Kidney (tissue), 14 donors: ENCODE data around the gene SORD. TPM values are rescaled to one million over a fixed set of nuclear protein-coding genes. Genes with fewer than 3 reads are reported as not detected.
"Not testable (repeated sequence)": the region's sequence is repeated elsewhere in the genome, so short reads cannot be mapped to it uniquely, and the experiment has no call there.

Experiments used
- DNase-seq, 5 donors: peaks; one replicate each; pipeline ENCODE4 v3.0.0-alpha.2; 2013 to 2020
- FAIRE-seq: peaks from 2 replicates; lab custom pipeline; 2012; peaks lifted over from hg19 to GRCh38; lab: Jason Lieb, UNC
- H3K27ac ChIP-seq, 2 donors: one replicate each; pipeline ENCODE4 v1.7.0; 2013; ENCODE audit warnings: low read depth in 2 of 2, low read length in 2 of 2, inconsistent platforms in 1 of 2
- H3K27me3 ChIP-seq: one replicate; pipeline ENCODE4 v1.7.1; 2013; ENCODE audit warnings: low read length, inconsistent platforms; ENCODE audit not compliant: control insufficient read depth, insufficient read depth
- H3K36me3 ChIP-seq, 3 donors: one replicate each; pipeline versions ENCODE4 v1.7.0 to v1.7.1; 2013; ENCODE audit warnings: low read length in 3 of 3, control low read depth in 1 of 3, inconsistent platforms in 1 of 3; ENCODE audit not compliant: insufficient read depth in 3 of 3, control insufficient read depth in 2 of 3
- H3K4me1 ChIP-seq, 3 donors: one replicate each; pipeline versions ENCODE4 v1.7.0 to v1.7.1; 2013; ENCODE audit warnings: low read length in 3 of 3, inconsistent platforms in 1 of 3, low read depth in 1 of 3; ENCODE audit not compliant: control insufficient read depth in 2 of 3, insufficient read depth in 2 of 3
- H3K4me3 ChIP-seq, 3 donors: one replicate each; pipeline versions ENCODE4 v1.7.0 to v1.8.1; 2013; ENCODE audit warnings: low read length in 3 of 3, control low read depth in 1 of 3, inconsistent platforms in 1 of 3
- H3K9ac ChIP-seq, 3 donors: one replicate each; pipeline versions ENCODE4 v1.7.0 to v1.7.1; 2013; ENCODE audit warnings: low read length in 3 of 3, control low read depth in 1 of 3, inconsistent platforms in 1 of 3
- H3K9me3 ChIP-seq, 3 donors: one replicate each; pipeline versions ENCODE4 v1.7.0 to v1.7.1; 2013; ENCODE audit warnings: low read length in 3 of 3, control low read depth in 1 of 3, inconsistent platforms in 1 of 3; ENCODE audit not compliant: control insufficient read depth in 2 of 3, insufficient read depth in 1 of 3
- intact Hi-C: fragments of 100-400 bp; cut with DNase I; formaldehyde crosslinking; loops from one replicate; pipeline ENCODE4 v1.11.1; 2022
- polyA plus RNA-seq: library from polyadenylated mRNA; stranded (reverse); fragments of 350-450 nt; fragmentation: Illumina TruSeq; extraction: RNeasy Lipid Tissue Mini Kit (QIAGEN cat#74804); gene quantifications from one replicate; pipeline ENCODE4 v1.2.3, GENCODE V29; 2014; ENCODE audit warnings: low read depth, low replicate concordance; ENCODE audit not compliant: insufficient read depth
- total RNA-seq: library from RNA; stranded (reverse); fragmentation: NEBNext Ultra II Directional; extraction: Animal tissue kit (Norgen Biotek cat#: 25700); gene quantifications from one replicate; pipeline ENCODE4 v1.2.1, GENCODE V29; 2021
- TF ChIP-seq, protein P1 (sequence below): IDR thresholded peaks from 3 replicates; pipeline ENCODE4 v1.5.1; 2012; ENCODE audit warnings: mild to moderate bottlenecking, moderate library complexity, borderline replicate concordance; ENCODE audit not compliant: insufficient read depth; ENCODE audit errors: extremely low read depth
- donor health status: control.
- donor health status: control.
- donor health status: control.
- donor health status: control.
- donor health status: control.
- donor health status: DM: yes; HTN: yes; CAD: no.
- donor health status: Normal renal cell carcinoma (clear cell type).

SORD gene
- total and polyA plus RNA-seq, 2 donors from 2014 or later, result 14.2 to 83.0 TPM

DNA sequence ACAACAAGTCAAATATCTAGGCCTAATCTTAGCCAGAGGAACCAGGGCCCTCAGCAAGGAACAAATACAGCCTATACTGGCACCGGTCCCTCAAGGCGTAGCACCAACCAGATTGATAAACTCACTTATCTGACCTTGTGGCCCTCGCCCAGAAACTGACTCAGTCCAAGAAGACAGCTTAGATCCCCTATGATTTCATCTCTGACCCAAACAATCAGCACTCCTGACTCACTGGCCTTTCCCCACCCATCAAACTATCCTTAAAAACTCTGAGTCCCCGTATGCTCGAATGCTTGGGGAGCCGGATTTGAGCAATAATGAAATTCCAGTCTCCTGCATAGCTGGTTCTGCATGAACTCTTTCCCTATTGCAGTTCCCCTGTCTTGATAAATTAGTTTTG is 1.6 kb upstream of the SORD start:
- no peak overlapping the region for H3K4me3 ChIP-seq
- TF ChIP-seq, protein P1, sequence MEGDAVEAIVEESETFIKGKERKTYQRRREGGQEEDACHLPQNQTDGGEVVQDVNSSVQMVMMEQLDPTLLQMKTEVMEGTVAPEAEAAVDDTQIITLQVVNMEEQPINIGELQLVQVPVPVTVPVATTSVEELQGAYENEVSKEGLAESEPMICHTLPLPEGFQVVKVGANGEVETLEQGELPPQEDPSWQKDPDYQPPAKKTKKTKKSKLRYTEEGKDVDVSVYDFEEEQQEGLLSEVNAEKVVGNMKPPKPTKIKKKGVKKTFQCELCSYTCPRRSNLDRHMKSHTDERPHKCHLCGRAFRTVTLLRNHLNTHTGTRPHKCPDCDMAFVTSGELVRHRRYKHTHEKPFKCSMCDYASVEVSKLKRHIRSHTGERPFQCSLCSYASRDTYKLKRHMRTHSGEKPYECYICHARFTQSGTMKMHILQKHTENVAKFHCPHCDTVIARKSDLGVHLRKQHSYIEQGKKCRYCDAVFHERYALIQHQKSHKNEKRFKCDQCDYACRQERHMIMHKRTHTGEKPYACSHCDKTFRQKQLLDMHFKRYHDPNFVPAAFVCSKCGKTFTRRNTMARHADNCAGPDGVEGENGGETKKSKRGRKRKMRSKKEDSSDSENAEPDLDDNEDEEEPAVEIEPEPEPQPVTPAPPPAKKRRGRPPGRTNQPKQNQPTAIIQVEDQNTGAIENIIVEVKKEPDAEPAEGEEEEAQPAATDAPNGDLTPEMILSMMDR, result no peak
- peak in 2 of 5 donors; percentile 14 to 22 for DNase-seq
- H3K27ac ChIP-seq, result no peak overlapping the region
- no peak for FAIRE-seq
- H3K4me1 ChIP-seq, result peaks cover 0 to 10% (median 0%) of the 10 kb centered on the region in 3 donors
- H3K9me3 ChIP-seq, result no peaks in the 10 kb centered on the region
- no peak overlapping the region for H3K9ac ChIP-seq
- intact Hi-C loops, result no loop called here
- no peaks in the 10 kb centered on the region for H3K27me3 ChIP-seq
- no peaks in the 10 kb centered on the region for H3K36me3 ChIP-seq

DNA sequence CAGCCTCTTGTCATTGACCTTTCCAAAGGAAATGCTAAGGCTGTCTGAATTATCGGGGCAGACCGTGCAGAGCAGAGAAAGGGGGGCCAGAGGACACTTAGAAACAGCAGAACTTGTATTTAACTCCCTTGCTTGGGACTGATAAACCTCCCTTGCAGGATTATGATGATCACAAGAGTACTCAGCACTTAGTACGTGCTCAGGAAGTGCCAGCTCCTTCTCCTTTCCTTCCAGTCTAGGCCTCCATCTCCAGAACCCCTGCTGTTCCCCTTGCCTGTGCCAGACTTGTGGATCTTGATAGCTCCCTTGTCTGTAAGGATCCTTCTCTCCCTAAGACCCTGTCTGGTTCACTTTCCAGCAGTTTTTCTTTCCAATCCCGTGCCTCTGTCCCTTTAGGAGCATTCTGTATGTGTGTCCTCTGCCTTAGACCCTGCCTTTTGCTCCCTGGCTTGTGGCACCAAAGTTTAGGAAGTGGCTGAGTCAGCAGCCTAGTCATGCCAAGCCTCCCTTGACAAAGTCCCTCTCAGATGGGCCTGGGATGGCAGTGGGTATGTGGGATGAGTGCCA is 747 bp downstream of the SORD start:
- DNase-seq (peak in 1 of 5 donors; percentile 28), FAIRE-seq (no peak)
- intact Hi-C loops, result no loop called here
- H3K27me3 ChIP-seq, result no peaks in the 10 kb centered on the region
- peak overlapping the region; percentile 79 to 80 for H3K27ac ChIP-seq
- TF ChIP-seq, protein P1, result no peak
- H3K9me3 ChIP-seq, result no peaks in the 10 kb centered on the region
- peaks cover 0 to 4% (median 0%) of the 10 kb centered on the region in 3 donors for H3K36me3 ChIP-seq
- peak overlapping the region; percentile 69 to 75 (median 70) for H3K4me3 ChIP-seq
- peak overlapping the region; percentile 49 to 74 (median 62) for H3K9ac ChIP-seq
- peaks cover 0 to 12% (median 8%) of the 10 kb centered on the region in 3 donors for H3K4me1 ChIP-seq

DNA sequence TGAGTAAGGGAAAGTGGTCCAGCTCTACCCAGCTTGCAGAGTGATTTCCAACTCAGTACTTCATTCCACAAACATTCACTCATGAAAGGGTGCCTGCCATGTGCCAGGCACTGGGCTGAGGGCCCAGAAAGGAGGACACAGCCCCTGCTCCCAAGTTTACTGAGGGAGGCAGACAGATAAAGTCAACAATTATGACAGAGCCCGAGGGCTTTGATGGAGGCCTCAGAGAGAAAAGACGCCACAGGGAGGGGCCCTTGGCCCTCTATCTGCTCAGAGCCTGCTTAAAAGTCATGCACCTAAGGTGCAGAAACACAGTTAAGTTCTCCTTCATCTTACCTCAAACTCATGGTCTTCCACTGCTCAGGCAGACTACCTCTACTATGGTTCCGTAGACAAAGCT is 1.7 kb downstream of the SORD start:
- Histone ChIP-seq H3K4me3 (peak overlapping the region in 1 of 3 donors; percentile 75), H3K4me1 (peaks cover 0 to 12% (median 8%) of the 10 kb centered on the region in 3 donors)
- DNase-seq, intact Hi-C loops, H3K27ac ChIP-seq, H3K9me3 ChIP-seq, H3K27me3 ChIP-seq, H3K36me3 ChIP-seq, FAIRE-seq, H3K9ac ChIP-seq: not testable (repeated sequence)

DNA sequence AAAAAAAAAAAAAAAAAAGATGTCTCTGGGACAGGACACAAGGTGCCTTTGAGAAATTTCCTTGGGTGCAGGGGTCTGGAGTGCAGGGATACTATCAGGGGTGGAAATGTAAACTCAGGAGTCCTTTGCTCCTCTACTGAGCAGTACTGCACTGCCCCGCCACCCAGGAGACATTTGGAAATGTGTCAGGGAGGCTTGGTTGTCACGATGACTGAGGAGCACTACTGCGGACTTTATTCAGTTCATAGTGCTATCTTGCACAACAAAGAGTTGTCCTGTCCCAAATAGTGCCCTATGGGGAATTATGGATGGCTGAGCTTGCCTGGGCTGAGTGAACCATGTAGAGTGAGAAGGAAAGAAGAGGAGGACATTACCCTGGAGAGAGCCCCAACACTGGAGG is 2.6 kb downstream of the SORD start:
- FAIRE-seq, H3K9ac ChIP-seq, intact Hi-C loops, H3K27ac ChIP-seq, DNase-seq, H3K27me3 ChIP-seq, H3K9me3 ChIP-seq, H3K36me3 ChIP-seq: not testable (repeated sequence)
- Histone ChIP-seq H3K4me3 (peak overlapping the region in 2 of 3 donors; percentile 0 to 75), H3K4me1 (peaks cover 0 to 12% (median 8%) of the 10 kb centered on the region in 3 donors)
